ENCODE data around the gene RAB1B. TPM values are rescaled to one million over a fixed set of nuclear protein-coding genes. Genes with fewer than 3 reads are reported as not detected.

The RAB1B gene
- total and polyA plus RNA-seq, 4 donors = 78.6 to 203 (median 168) TPM

- no peak for DNase-seq
- WGBS, 2 donors = 96% methylated on average over 4 of the region's 4 CpGs
- Histone ChIP-seq H3K4me1 (ENCODE audit: control insufficient read depth in 5 of 5, insufficient read depth in 5 of 5, low read length in 5 of 5) (peaks cover 0 to 46% (median 30%) of the 10 kb centered on the region in 5 donors), H3K36me3 (ENCODE audit: control insufficient read depth in 4 of 4, insufficient read depth in 4 of 4, low read length in 4 of 4) (no peaks in the 10 kb centered on the region), H3K4me3 (no peak overlapping the region), H3K27me3 (ENCODE audit: control insufficient read depth in 3 of 3, insufficient read depth in 3 of 3, low read length in 2 of 3) (no peaks in the 10 kb centered on the region), H3K9me3 (ENCODE audit: control insufficient read depth in 4 of 4, insufficient read depth in 3 of 4, low read length in 3 of 4) (no peaks in the 10 kb centered on the region), H3K27ac (ENCODE audit: low read depth in 1 of 2, low read length in 1 of 2) (no peak overlapping the region), H3K9ac (ENCODE audit: insufficient read depth in 1 of 2, low read length in 2 of 2) (no peak overlapping the region)
- no peak for ATAC-seq (ENCODE audit: insufficient read depth, low FRiP score)
- no peak for TF ChIP-seq CTCF (IDR thresholded peaks at IDR 0.05; ENCODE audit: control extremely low read depth, extremely low read depth)
Observed at GRCh38 chr11:66321606-66322005, 53.2 kb downstream of the RAB1B start.

GRCh38 chr11:66322732-66323427, 54.4 kb downstream of the RAB1B start:
- Histone ChIP-seq H3K36me3 (ENCODE audit: control insufficient read depth in 4 of 4, insufficient read depth in 4 of 4, low read length in 4 of 4) (no peaks in the 10 kb centered on the region), H3K9me3 (ENCODE audit: control insufficient read depth in 4 of 4, insufficient read depth in 3 of 4, low read length in 3 of 4) (no peaks in the 10 kb centered on the region), H3K9ac (ENCODE audit: insufficient read depth in 1 of 2, low read length in 2 of 2) (no peak overlapping the region), H3K27me3 (ENCODE audit: control insufficient read depth in 3 of 3, insufficient read depth in 3 of 3, low read length in 2 of 3) (no peaks in the 10 kb centered on the region), H3K4me3 (no peak overlapping the region), H3K27ac (ENCODE audit: low read depth in 1 of 2, low read length in 1 of 2) (no peak overlapping the region), H3K4me1 (ENCODE audit: control insufficient read depth in 5 of 5, insufficient read depth in 5 of 5, low read length in 5 of 5) (peaks cover 2 to 50% (median 31%) of the 10 kb centered on the region in 5 donors)
- TF ChIP-seq CTCF (IDR thresholded peaks at IDR 0.05; ENCODE audit: control extremely low read depth, extremely low read depth) = no peak
- ATAC-seq (ENCODE audit: insufficient read depth, low FRiP score) (no peak), DNase-seq (no peak)
- WGBS, 2 donors = 80 to 91% methylated on average over 11 of the region's 11 CpGs

GRCh38 chr11:66323684-66324083, 55.2 kb downstream of the RAB1B start:
- H3K4me1 ChIP-seq (ENCODE audit: control insufficient read depth in 5 of 5, insufficient read depth in 5 of 5, low read length in 5 of 5) = peaks cover 2 to 50% (median 26%) of the 10 kb centered on the region in 5 donors
- WGBS, 2 donors = 93 to 100% methylated on average over 1 of the region's 1 CpG
- DNase-seq (no peak), ATAC-seq (ENCODE audit: insufficient read depth, low FRiP score) (no peak)
- H3K27me3 ChIP-seq (ENCODE audit: control insufficient read depth in 3 of 3, insufficient read depth in 3 of 3, low read length in 2 of 3) = no peaks in the 10 kb centered on the region
- no peak for TF ChIP-seq CTCF (IDR thresholded peaks at IDR 0.05; ENCODE audit: control extremely low read depth, extremely low read depth)
- no peaks in the 10 kb centered on the region for H3K36me3 ChIP-seq (ENCODE audit: control insufficient read depth in 4 of 4, insufficient read depth in 4 of 4, low read length in 4 of 4)
- no peaks in the 10 kb centered on the region for H3K9me3 ChIP-seq (ENCODE audit: control insufficient read depth in 4 of 4, insufficient read depth in 3 of 4, low read length in 3 of 4)
- H3K27ac ChIP-seq (ENCODE audit: low read depth in 1 of 2, low read length in 1 of 2) = no peak overlapping the region
- H3K4me3 ChIP-seq = no peak overlapping the region
- H3K9ac ChIP-seq (ENCODE audit: insufficient read depth in 1 of 2, low read length in 2 of 2) = no peak overlapping the region
